ENCODE results near the gene POLR3B.
"Not testable (repeated sequence)": the region's sequence is repeated elsewhere in the genome, so short reads cannot be mapped to it uniquely, and the experiment has no call there.

Gene POLR3B

DNA sequence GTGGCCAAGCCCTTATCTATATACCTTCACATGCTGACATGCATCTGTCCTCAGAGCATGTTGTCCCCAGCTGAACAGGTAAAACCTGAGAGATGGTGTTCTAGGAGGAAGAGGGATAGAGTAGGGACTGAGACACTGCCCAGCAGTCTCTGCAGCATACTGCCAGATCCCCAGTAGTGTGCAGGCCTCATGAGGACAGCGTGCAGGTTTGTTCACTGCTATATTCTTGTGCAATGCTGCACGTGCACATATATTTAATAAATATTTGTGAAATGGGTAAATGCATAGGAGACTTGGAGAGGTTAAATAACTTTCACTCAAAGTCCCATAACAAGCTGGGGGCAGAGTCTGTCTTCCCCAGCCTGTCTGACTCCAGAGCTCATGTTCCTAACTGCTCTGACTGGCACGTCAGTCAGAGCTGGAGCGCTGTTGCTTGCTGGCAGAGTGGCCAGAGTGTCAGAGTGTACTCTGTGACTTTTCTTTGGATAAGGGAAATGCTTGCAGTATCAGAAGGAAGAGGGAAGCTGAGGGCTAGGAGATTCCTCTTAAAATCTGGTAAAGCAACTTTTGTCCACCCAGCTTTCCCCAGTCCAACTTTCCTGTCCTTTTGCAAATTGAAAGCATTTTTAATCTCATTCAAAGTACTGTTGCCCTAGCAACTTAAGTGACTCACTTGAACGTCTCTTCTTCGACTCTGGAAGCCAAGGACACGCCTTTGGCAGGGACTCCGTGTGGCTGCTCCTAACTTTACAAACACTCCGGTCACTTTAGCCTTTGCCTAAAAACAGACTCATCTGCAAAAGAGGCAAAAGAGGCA lies 14.9 kb upstream of the POLR3B start:
- no peak for DNase-seq (ENCODE audit: low read depth)

DNA sequence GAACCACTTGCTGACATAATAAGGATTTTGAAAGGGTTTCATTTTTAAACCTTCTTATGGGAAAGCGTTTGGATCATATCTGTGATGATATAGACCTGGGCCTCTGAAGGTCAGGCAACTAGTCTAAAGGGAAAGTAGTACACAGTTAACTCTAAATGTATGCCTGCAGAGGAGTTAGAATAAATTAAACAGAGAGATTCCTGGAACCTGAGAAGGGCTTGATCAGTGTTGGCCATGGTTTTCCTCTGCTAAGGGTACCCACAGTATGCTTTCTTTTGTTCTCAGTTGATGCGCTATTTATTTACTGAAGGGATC lies 14.4 kb upstream of the POLR3B start:
- no peak for DNase-seq (ENCODE audit: low read depth)

DNA sequence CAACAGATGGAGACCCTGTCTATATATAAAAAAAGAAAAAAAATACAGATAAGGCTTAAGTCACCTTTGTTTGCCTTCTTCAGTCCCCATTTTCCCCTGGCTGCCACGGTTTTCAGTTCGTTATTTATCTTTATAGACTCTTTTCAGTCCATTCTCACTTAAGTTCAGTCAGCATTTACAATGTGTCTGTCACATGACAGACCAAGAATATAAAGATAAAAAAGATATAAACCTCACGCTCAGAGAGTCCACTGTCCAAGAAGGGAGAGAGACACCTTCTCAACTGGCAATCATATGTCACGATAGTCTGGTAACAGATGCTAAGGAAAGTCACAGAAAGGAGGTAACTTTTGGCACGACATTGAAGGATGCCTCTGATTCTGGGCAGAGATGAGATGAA lies 13.4 kb upstream of the POLR3B start:
- no peak for DNase-seq (ENCODE audit: low read depth)

DNA sequence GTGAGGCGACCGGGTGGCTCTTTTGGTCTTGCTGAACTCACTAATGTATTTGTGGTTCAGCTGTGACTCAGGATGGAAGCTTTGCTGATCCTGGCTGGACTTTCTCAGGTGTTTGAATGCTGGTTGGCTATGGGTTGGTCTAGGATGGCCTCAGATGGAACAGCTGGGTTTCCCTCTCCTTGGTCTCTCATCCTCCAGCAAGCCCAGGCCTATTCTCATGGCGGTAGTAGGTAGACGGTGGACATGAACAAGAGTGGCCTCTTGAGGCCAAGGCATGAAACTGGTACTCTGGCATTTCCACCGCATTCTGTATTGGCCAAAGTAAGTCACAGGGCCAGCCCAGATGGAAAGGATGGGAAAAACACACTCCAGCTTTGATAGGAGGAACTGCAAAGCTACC lies 11.8 kb upstream of the POLR3B start:
- no peak for DNase-seq (ENCODE audit: low read depth)

- no peak for DNase-seq (ENCODE audit: low read depth)
These were observed 9.1 kb upstream of the POLR3B start for GRCh38 chr12:106348411-106348810.

GRCh38 chr12:106353175-106353574 lies 4.4 kb upstream of the POLR3B start:
- DNase-seq (ENCODE audit: low read depth) = no peak

- no peak for DNase-seq (ENCODE audit: low read depth)
These were observed 1.1 kb downstream of the POLR3B start for GRCh38 chr12:106358396-106359241.

- DNase-seq (ENCODE audit: low read depth) = no peak
These were observed 2.3 kb downstream of the POLR3B start for GRCh38 chr12:106359646-106360399.

DNA sequence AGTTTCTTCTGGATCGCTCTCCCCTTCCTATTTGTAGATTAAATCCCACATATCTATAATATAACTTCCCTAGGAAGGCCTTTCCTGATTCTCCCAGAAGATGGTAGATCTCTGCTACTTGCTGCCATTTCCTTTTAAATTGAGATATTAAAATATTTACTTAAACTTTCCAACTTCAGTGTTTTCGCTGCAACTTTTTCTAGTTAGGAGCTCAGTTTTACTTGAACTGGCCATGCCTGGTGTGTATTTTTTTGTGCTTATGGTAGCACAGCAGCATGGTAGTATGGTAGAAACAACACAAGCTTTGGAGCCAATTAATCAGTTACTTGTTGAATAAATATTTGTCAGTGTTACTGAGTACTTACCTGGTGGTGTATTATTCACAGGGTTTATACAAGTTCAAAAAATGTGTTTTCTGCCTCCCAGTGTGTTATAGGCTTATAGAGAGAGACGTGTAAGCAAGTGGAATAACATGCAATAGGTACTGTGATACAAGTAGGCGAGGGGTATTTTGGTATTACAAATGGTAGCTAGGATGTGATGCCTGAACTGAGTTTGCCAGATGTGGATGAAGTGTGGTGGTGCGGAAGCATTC lies 2.9 kb downstream of the POLR3B start:
- DNase-seq (ENCODE audit: low read depth) = no peak

GRCh38 chr12:106362971-106363370 lies 5.4 kb downstream of the POLR3B start:
- no peak for DNase-seq (ENCODE audit: low read depth)

- no peak for DNase-seq (ENCODE audit: low read depth)
These were observed 6.7 kb downstream of the POLR3B start for GRCh38 chr12:106364261-106364660.

DNA sequence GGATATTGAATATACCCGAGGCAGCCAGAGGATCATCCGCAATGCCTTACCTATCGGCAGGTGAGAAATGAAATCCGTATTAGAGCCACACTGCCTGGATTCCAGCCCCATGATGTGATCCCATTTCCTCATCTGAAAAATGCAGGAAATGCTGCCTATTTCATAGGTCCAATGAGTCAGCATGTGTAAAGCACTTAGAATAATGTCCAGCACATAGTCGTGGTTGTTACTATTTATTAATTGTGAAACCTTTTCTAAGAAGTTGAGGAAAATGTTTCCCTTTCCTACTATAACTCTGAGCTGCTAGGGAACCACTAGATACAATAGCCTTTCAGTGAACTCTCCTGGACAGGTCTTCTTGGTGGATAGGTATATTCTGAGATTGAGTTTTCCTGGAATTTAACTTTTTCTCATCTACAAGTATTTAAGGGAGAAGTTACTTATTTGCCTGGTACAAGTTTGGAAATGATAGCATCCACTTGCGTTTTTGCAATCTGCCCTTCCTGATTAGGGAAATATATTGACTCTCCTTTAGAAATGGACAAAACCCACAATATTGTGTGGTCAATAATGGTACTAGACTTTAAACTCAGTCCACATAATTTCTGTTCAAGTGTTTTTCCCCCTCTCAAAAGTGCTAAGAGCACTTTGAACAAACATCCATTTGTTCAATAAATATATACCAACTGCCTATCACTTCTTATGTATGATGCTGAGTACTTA lies 12.2 kb downstream of the POLR3B start:
- no peak for DNase-seq (ENCODE audit: low read depth)

- DNase-seq (ENCODE audit: low read depth) = no peak
These were observed 21.2 kb downstream of the POLR3B start for GRCh38 chr12:106378788-106379187.

GRCh38 chr12:106380954-106381353 lies 23.4 kb downstream of the POLR3B start:
- no peak for DNase-seq (ENCODE audit: low read depth)

DNA sequence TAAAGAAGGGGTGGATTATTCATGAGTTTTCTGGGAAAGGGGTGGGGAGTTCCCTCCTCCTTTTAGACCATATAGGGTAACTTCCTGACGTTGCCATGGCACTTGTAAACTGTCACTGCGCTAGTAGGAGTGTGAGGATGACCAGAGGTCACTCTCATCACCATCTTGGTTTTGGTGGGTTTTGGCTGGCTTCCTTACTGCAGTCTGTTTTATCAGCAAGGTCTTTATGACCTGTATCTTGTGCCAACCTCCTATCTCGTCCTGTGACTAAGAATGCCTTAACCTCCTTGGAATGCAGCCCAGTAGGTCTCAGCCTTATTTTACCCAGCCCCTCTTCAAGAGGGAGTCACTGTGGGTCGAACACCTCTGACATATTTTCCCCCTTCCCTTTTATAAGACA lies 24.3 kb downstream of the POLR3B start:
- DNase-seq (ENCODE audit: low read depth) = not testable (repeated sequence)

GRCh38 chr12:106386813-106387535 lies 29.4 kb downstream of the POLR3B start:
- no peak for DNase-seq (ENCODE audit: low read depth)

DNA sequence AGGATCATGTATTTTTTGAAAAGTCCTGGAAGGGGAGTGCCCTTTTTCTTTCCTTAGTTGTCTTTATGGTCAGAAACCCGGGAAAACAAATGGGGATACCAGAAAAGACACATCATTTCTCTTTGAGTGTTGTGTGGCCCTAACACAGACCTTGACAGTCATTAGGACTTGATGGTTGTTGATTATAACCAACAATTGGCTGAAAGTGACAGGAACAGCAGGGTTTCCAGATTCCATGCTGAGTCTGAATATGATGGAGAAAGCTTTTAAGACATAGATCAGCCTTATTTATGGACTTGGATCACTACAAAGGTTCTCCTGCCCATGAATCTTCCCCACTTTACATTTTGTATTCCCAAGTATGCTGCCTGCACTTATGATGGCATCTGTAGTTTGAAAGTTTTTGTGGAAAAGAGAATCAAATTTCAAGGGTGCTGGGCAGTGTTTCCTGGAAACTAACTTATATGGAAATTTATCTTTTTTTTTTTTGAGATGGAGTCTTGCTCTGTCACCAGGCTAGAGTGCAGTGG lies 30.4 kb downstream of the POLR3B start:
- DNase-seq (ENCODE audit: low read depth) = no peak

- no peak for DNase-seq (ENCODE audit: low read depth)
These were observed 31.6 kb downstream of the POLR3B start for GRCh38 chr12:106389151-106389550.

DNA sequence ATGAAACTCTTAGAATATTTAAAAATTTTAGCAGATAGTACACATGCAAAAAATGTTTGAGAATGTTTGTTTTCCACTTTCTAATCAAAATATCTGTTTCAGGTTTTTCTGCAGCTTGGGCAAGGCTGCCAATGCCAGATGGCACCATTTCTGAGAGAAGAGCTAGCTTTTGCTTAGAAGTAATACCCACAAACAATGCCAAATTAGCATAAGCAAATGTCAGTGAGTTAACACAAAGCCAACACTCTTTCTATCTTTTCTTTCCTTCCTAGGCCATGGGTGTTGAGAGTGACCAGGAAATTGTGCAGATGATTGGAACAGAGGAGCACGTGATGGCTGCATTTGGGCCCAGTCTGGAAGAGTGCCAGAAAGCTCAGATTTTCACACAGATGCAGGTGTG lies 35.2 kb downstream of the POLR3B start:
- no peak for DNase-seq (ENCODE audit: low read depth)

GRCh38 chr12:106409878-106410277 lies 52.3 kb downstream of the POLR3B start:
- no peak for DNase-seq (ENCODE audit: low read depth)

- no peak for DNase-seq (ENCODE audit: low read depth)
These were observed 55.0 kb downstream of the POLR3B start for GRCh38 chr12:106412563-106412962.
